ENCODE results near the gene KISS1. TPM values are rescaled to one million over a fixed set of nuclear protein-coding genes. Genes with fewer than 3 reads are reported as not detected.

Gene KISS1
- total RNA-seq, 2 experiments from 2014 or later = not detected

- POLR2A ChIA-PET = no interaction called here
- Mint-ChIP-seq H3K36me3 (ENCODE audit: low read depth) (no peaks in the 10 kb centered on the region), H3K27me3 (no peaks in the 10 kb centered on the region), H3K9me3 (no peaks in the 10 kb centered on the region), H3K4me1 (no peaks in the 10 kb centered on the region), H3K4me3 (no peak overlapping the region), H3K27ac (peak overlapping the region; percentile 43)
- CTCF ChIA-PET = interaction anchor here (0.8 to 2.6 kb wide), 9 partner anchors 11 to 332 kb away, joined by 3 to 11 read pairs (median 4); partner anchors contain the start of gene ETNK2
- DNase-seq = no peak
These were observed 34.4 kb downstream of the KISS1 start for GRCh38 chr1:204161609-204162493.

DNA sequence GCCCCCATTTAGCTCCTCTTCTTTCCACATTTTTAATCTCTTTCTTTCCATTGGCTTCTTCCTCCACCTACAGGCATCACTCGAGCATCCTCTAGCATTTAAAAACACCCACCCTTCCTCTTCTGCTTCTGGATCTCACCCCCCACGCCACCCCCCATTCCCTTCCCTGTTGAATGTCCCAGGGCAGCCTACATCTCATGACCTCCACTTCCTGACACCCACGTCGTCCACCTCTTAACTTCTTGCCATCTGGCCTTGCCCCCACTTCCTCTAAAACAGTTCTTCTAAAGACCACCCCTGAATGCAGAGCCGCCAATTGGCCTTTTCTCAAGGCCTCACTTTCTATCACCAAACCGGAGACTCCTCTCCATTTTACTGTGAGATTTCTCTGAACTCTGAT, 38.3 kb downstream of the KISS1 start:
- POLR2A ChIA-PET = no interaction called here
- peaks cover under 1% of the 10 kb centered on the region for H3K4me1 Mint-ChIP-seq
- H3K27me3 Mint-ChIP-seq = peaks cover 4% of the 10 kb centered on the region
- H3K27ac Mint-ChIP-seq = no peak overlapping the region
- no peaks in the 10 kb centered on the region for H3K9me3 Mint-ChIP-seq
- H3K4me3 Mint-ChIP-seq = no peak overlapping the region
- no peaks in the 10 kb centered on the region for H3K36me3 Mint-ChIP-seq (ENCODE audit: low read depth)
- DNase-seq = no peak
- CTCF ChIA-PET = interaction anchor here (0.6 kb wide), 1 partner anchor 111 kb away, joined by 4 read pairs; no protein-coding TSS in a partner anchor

DNA sequence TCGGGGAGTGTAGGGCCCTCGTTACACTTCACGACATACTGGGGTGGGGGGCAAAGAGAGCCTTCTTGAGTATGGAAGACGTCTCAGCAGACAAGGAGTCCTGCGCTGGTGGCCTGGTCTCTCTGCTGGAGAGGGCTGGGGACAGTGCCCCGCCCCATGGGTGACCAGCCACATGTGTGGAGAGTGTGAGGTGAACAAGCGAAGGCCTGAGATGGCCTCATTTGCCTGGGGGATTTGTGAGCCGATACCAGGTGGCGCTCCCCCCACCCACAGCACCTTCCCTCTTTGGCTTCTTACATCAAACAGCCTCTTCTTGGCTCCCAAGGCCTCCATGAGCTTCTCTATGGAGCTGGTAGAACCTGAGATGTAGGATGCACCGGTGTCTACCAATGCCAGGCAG, 40.4 kb downstream of the KISS1 start:
- Mint-ChIP-seq H3K9me3 (no peaks in the 10 kb centered on the region), H3K4me3 (no peak overlapping the region), H3K27ac (no peak overlapping the region), H3K27me3 (peaks cover 10% of the 10 kb centered on the region), H3K4me1 (peaks cover 8% of the 10 kb centered on the region), H3K36me3 (ENCODE audit: low read depth) (no peaks in the 10 kb centered on the region)
- CTCF ChIA-PET = no interaction called here
- DNase-seq = no peak
- POLR2A ChIA-PET = no interaction called here

DNA sequence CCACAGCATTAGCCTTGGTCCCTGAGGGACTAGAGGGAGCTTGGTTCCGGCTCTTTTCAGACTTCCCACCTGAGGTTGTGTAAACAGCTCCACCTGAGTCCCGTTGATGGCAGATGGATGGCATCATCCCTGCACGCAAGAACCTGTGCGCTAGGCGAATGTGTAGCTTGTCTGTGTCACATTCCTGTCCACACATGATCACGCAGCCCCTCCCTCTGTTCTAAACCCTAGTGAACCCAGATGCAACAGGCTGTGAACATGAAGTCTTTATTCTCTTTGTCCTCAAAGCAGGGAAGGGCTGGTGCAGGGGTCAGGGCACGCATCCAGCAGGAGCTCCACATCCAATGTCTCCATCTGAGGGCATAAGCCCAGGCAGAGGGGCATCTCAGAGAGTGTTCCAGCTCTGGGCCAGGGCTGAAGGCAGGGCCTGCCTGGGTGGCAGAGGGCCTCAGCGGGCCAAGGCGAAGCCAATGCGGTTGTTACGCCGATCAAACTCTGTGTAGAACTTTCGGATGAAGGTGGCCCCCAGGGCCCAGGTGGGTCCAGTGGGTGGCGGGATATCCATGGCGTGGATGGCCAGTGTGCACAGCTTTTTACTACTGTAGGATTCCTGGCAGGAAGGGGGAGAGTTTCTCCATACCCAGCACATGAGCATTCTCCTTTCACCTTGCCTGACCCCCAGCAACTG, 41.6 kb downstream of the KISS1 start:
- peaks cover 19% of the 10 kb centered on the region for H3K27me3 Mint-ChIP-seq
- H3K9me3 Mint-ChIP-seq = no peaks in the 10 kb centered on the region
- H3K27ac Mint-ChIP-seq = no peak overlapping the region
- POLR2A ChIA-PET = no interaction called here
- H3K4me1 Mint-ChIP-seq = peaks cover 8% of the 10 kb centered on the region
- no peak for DNase-seq
- no peak overlapping the region for H3K4me3 Mint-ChIP-seq
- CTCF ChIA-PET = interaction anchor here (1.0 to 1.5 kb wide), 2 partner anchors 8 to 294 kb away, joined by 3 to 4 read pairs; no protein-coding TSS in a partner anchor
- no peaks in the 10 kb centered on the region for H3K36me3 Mint-ChIP-seq (ENCODE audit: low read depth)

- CTCF ChIA-PET = no interaction called here
These were observed 42.6 kb downstream of the KISS1 start for GRCh38 chr1:204153667-204154066.

DNA sequence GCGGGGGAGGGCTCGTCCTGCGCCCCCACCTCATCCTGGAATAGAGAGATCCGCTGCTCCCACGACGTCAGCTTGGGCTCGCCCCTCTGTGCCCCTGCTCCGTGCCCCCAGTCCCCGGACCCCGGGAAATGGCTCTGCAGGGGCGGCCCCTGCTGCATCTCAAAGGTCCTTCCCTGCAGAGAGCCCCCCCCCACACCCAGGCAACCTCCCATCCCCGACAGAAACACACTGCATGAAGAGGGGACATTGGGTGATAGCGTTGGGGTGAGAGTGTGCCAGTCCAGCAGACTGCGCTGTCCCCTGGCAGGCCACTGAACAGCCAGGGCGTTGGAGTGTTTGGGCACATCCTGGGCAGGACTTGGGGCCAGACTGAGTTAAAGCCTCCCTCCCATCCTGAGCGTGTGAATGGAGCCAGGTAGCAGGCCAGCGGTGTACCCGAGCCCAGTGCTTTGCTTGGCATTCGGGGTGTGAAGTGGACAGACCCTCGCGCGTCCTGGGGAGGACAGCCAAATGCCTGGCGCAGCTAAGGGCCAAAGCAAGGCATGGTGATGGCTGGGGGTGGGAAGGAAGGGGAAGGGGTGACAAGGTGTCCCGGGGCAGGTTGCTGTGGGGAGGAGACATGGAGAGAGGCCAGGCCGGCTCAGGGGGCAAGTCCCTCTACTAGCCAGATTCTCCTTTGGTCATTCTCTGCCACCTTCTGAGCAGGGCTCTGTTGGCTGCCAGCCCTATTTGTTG, 43.8 kb downstream of the KISS1 start:
- H3K36me3 Mint-ChIP-seq (ENCODE audit: low read depth) = no peaks in the 10 kb centered on the region
- ChIA-PET CTCF (interaction anchor here (1.0 to 1.7 kb wide), 2 partner anchors 11 to 14 kb away, joined by 3 to 4 read pairs; no protein-coding TSS in a partner anchor), POLR2A (no interaction called here)
- H3K4me3 Mint-ChIP-seq = peak overlapping the region; percentile 49
- no peaks in the 10 kb centered on the region for H3K9me3 Mint-ChIP-seq
- H3K27me3 Mint-ChIP-seq = peaks cover 19% of the 10 kb centered on the region
- peaks cover 8% of the 10 kb centered on the region for H3K4me1 Mint-ChIP-seq
- H3K27ac Mint-ChIP-seq = no peak overlapping the region
- DNase-seq = no peak

More at GRCh38 chr1:204153667-204154066, 42.6 kb downstream of the KISS1 start:
- Mint-ChIP-seq H3K9me3 (no peaks in the 10 kb centered on the region), H3K4me1 (peaks cover 8% of the 10 kb centered on the region), H3K36me3 (ENCODE audit: low read depth) (no peaks in the 10 kb centered on the region), H3K27ac (no peak overlapping the region), H3K4me3 (no peak overlapping the region), H3K27me3 (peaks cover 19% of the 10 kb centered on the region)
- POLR2A ChIA-PET = no interaction called here
- DNase-seq = no peak

DNA sequence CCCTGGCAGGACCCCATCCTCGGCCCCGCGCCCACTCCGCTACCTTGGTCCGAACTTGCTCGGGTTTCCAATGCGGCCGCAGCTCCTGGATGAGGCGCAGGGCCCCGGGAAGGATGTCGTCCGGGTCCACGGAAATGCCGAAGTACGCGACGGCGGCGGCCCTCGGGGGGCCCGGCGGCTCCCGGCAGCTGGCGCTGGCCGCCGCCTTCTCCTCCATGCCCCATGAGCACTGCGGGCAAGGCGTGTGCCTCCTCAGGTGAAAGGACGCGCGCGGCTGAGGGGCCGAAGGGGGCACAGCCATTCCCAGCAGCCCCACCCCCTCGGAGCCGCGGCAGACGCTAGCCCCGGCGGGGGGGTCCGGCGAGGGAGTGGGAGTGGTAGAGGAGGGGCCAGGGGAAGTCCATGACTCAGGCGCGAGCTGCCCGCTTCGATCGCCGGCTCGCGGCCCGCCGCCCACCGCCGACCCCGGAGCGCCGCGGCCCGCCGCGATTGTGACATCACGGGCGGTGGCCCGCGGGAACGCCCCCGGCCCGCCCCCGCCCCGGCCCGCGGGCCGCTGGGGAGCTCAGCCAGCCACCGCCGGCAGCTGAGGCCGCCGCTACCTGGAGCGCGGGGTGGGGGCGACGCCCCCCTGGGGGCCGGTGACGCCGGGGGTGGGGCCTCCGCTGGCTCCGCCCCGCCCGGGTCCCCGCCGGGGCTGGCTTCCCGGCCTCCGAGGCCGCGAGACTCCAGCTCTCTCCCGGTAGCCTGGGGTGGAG, 44.6 kb downstream of the KISS1 start, which contains the start of gene ETNK2:
ETNK2 (minus strand) TSS at position 493 of the 758 bp plus-strand sequence; CDS start at position 301, 192 bp downstream.
- peak; percentile 20 for DNase-seq
- Mint-ChIP-seq H3K27ac (no peak within 1 kb of the TSS), H3K27me3 (peaks cover 19% of the 10 kb centered on the region), H3K36me3 (ENCODE audit: low read depth) (no peaks in the 10 kb centered on the region), H3K4me1 (peaks cover 8% of the 10 kb centered on the region), H3K4me3 (peak within 1 kb of the TSS; percentile 53), H3K9me3 (no peaks in the 10 kb centered on the region)
- POLR2A ChIA-PET = no interaction called here
- CTCF ChIA-PET = interaction anchor here (1.0 to 1.7 kb wide), 2 partner anchors 11 to 13 kb away, joined by 3 to 4 read pairs; no protein-coding TSS in a partner anchor

GRCh38 chr1:204150702-204151551, 45.4 kb downstream of the KISS1 start:
- H3K27me3 Mint-ChIP-seq = peaks cover 19% of the 10 kb centered on the region
- no peak for DNase-seq
- H3K4me1 Mint-ChIP-seq = peaks cover 8% of the 10 kb centered on the region
- no peaks in the 10 kb centered on the region for H3K9me3 Mint-ChIP-seq
- ChIA-PET CTCF (interaction anchor here (0.5 to 2.1 kb wide), 4 partner anchors 12 to 469 kb away, joined by 3 to 5 read pairs (median 4); no protein-coding TSS in a partner anchor), POLR2A (no interaction called here)
- H3K4me3 Mint-ChIP-seq = peak overlapping the region; percentile 53
- H3K27ac Mint-ChIP-seq = no peak overlapping the region
- H3K36me3 Mint-ChIP-seq (ENCODE audit: low read depth) = no peaks in the 10 kb centered on the region

DNA sequence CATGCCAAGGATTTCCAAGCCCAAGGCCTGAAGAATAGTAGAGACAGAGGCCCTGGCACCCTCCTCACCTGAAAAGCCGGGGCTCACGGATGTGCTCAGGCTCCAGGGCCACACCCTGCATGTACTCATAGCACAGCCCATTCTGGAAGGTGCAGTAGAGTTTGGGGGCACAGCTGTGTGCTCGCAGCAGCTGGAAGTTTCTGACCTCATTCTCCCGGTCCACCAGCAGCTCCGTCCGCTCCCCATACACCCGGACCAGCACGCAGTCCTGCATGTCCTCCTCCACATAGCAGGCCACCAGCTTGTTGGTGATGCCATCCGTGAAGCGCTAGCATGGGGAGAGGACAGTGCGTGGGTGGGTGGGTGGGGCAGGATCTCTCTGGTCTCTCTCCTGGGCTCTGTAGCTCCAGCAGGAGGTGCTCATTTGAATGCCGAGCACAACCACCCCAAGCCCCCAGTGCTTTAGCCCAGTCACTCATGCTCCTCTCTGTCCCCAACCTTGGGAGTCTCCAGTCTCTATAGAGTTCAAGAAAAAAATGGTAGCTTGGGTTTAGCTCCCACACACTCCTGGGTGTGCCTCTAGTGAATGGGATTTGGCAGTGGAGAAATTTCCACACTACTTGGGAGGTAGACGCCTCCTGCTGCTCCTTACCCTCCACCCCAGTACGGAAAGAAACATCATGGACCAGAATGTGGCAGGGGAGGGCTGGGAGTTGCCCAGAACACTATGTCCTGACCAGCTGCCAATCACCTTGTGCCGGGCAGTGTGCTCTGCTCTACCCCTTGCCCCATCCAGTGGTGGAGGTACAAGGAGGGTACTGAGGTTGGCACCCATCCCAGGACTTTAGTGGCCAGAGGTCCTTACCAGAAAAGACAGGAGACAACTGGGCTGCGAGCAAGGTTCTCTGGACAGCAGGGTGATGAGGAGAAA, 46.4 kb downstream of the KISS1 start:
- no peak overlapping the region for H3K27ac Mint-ChIP-seq
- POLR2A ChIA-PET = no interaction called here
- H3K9me3 Mint-ChIP-seq = no peaks in the 10 kb centered on the region
- H3K27me3 Mint-ChIP-seq = peaks cover 19% of the 10 kb centered on the region
- peak overlapping the region; percentile 38 for H3K4me3 Mint-ChIP-seq
- peaks cover 8% of the 10 kb centered on the region for H3K4me1 Mint-ChIP-seq
- no peak for DNase-seq
- CTCF ChIA-PET = interaction anchor here (1.3 to 2.1 kb wide), 3 partner anchors 13 to 21 kb away, joined by 3 to 5 read pairs (median 3); no protein-coding TSS in a partner anchor
- no peaks in the 10 kb centered on the region for H3K36me3 Mint-ChIP-seq (ENCODE audit: low read depth)

- no peaks in the 10 kb centered on the region for H3K36me3 Mint-ChIP-seq (ENCODE audit: low read depth)
- DNase-seq = no peak
- peaks cover 8% of the 10 kb centered on the region for H3K4me1 Mint-ChIP-seq
- POLR2A ChIA-PET = no interaction called here
- no peak overlapping the region for H3K27ac Mint-ChIP-seq
- CTCF ChIA-PET = interaction anchor here (1.5 to 2.1 kb wide), 2 partner anchors 12 to 20 kb away, joined by 3 to 5 read pairs; no protein-coding TSS in a partner anchor
- peaks cover 19% of the 10 kb centered on the region for H3K27me3 Mint-ChIP-seq
- H3K4me3 Mint-ChIP-seq = no peak overlapping the region
- no peaks in the 10 kb centered on the region for H3K9me3 Mint-ChIP-seq
These were observed 47.2 kb downstream of the KISS1 start for GRCh38 chr1:204149107-204149506.
